Right renal pelvis (tissue), 4 donors: Measurements from ENCODE around the gene EIF1AD. TPM values are rescaled to one million over a fixed set of nuclear protein-coding genes. Genes with fewer than 3 reads are reported as not detected.
"Not testable (repeated sequence)": the region's sequence is repeated elsewhere in the genome, so short reads cannot be mapped to it uniquely, and the experiment has no call there.

Experiments
- DNase-seq, 4 donors: peaks; one replicate each; pipeline ENCODE4 v3.0.0-alpha.2; 2013; ENCODE audit warnings: low read depth in 4 of 4, low spot score in 3 of 4, missing footprints in 1 of 4
- polyA plus RNA-seq, 4 donors: library from polyadenylated mRNA; unstranded; fragments of 120-200 nt; gene quantifications; one replicate each; pipeline ENCODE4 v1.2.1, GENCODE V29; 2013; ENCODE audit not compliant: insufficient read length in 4 of 4

Gene EIF1AD
- polyA plus RNA-seq, 4 donors: 26.6 to 30.8 (median 28.4) TPM

DNA sequence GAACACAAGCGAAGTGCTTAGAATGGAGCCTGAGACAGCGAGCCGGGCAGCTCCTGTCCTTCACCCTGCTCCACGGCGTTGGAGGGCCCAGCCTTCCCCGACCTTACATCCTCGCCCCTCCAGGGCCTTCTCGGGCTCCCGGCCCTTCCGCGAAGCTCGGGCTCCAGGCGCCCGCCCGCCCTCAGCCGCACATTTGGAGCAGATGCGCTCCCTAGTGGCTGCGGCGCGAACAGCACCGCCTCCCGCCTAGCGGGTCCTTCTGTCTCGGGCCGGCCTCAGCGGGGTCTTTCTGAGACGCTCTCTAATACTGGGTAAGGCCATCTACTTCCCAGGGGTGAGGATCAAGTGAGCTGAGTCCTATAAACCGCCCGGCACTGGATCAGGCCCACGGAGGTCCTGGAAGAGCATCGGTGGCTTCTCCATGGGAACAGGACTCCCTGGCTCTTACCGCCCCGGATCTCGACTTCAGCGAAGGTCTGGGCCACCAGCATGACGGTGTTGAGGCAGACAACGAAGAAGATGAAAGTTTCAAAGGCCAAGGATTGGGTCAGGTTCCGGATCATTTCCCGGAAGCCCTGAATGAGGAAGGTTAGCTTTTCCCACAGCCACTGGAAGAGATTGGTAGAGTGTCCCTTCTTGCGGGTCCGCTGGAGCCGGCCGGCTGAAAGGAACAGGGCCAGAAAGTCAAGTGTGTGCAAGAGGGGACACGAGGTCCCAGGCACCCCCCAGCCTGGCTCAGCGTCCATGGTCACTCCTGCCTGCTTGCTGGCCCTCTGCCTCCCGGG, 20.6 kb upstream of the EIF1AD start:
- DNase-seq: peak in 3 of 4 donors; percentile 35 to 60 (median 36)

DNA sequence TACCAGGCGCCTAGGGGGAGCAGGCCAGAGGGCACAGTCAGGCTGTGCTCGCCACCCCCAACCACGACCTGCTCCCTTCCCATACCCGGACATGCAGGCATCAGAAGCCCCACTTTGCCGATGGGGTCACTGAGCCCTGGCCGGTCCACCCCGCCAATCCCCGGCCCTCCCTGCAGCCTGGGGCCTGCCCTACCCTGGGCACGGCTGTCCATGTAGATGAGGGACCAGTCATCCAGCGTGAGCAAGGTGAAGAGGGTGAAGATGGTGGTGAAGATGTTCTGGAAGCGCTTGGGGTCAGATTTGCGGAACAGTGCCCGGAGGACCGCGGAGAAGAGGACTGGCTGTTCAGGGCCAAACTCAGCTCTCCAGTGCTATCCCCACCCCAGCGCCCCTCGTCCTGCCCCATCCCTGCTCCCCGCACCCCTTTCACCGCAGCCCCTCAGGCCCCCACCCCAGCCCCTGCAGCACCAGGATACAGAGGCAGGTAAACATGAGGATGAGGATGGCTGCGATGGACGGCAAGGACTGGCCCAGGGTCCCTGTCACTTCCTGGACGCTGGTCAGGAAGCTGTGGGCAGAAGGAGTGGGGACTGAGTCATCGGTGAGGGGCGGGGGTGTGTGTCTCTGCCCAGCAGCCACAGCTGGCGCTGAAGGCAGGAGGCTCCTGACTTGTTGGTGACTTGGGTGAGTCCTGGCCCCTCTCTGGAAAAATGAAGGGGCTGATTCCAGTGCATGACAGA, 18.8 kb upstream of the EIF1AD start:
- DNase-seq: no peak

DNA sequence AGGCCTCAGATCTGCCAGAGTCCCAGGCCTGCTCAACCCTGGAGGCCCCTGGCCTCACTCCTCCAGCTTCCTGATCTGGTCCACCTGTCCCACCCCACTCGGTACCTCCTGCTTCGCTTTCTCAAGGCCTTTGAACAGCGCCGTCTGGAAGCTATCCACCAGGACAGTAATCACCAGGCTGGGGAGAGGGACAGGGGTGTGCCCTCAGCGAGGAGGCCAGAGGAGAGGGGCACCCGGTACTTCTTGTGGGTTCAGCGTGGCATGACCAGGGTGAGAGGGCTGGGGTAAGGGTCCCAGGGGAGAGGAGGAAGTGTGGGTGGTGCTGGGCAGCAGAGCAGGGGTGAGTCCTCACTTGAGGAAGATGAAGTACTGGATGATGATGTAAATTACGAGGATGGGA, 18.3 kb upstream of the EIF1AD start:
- DNase-seq: no peak

DNA sequence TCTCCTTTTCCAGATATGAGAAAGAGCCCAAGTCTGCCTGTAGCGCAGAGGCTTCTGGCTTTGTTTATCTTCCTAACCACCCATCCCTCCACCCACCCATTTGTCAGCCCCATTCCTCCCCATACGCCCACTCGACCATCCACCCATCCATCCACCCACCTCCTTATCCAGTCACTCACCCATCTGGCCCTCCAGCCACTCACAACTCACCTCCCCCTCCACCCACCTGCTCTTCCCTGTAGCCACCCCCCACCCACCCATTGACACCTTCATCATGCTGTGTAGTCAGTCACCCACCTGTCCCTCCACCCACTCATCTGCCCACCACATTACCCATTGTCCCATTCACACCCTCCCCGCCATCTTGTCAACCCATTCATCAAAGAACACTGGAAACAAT, 15.4 kb upstream of the EIF1AD start:
- no peak for DNase-seq

DNA sequence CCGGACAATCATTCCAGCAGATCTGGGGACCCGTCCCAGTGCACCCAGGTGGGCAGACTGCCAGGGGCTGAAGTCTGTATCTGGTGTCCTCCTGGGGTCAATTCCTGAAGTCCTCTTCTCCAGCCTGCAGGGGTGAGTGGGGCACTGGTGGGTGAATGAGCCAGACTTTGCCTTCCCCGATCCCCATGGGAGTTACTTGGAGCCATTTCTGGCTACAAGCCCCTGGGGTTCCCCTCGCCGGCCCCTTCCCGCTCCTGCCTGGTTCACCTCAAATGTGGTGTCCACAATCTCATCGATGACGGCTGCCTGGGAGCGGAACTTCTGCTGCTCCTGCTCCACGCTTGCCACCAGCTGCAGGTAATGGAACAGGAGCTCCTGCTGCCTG, 14.8 kb upstream of the EIF1AD start:
- DNase-seq: no peak

DNA sequence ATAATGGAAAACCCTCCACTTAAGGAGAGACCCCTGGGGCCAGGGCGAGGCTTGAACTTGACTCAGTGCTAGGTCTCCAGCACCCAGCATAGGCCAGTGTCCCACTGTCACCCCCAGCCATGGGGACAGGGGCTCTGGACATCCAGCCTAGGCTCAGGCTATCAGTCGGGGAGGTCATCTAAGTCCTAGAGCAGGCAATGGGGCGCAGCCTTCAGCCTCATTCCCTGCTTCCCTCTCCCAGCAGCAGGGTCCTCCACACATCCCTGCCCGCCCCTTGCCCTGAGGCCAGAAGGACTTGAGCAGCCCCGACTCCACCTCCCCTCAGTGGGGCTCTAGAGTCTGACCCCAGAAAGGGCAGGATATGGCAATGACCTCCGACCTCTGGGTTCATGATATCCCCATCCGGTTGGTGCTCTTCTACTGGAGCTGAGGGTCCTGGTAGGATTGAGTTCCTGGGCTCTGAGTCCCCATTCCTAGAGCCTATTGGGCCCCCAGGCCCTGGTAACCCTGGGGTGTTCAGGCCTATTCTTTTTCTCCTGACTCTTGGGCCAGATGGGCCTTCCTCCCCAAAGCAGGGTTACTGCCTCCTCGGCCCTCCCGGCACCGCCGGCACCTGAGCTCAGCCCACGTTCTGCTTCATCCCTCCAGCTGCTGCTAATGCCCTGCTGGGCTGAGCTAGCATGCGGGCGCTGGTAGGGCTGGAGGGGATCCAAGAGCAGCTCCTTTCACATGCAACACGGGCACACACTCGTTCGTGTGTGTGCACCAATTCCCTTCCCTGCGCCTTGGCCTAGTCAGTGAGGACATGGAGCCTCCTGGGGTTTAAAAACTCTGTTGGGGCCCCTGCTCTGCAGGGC, 14.2 kb upstream of the EIF1AD start:
- DNase-seq: no peak

DNA sequence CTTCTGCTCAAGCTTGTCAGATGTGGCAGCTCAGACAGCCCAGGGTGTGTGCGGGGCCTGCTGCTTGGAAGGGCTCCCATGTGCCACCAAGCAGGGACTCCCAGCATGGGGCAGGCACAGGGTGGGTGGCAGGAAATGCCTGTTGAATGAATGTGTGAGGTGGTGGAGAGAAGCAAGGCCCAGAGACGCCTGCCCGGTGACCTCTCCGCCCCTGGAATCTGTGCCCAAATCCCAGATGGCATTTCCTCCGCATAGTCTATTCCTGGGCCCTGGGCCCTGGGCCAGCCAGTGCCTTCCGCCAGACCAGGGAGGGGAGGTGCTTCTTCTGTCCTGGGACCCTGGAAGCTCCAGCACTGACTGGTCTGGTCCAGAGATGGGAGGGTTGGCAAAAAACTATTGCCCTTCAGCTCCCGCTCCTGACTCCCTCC, 13.5 kb upstream of the EIF1AD start:
- no peak for DNase-seq

DNA sequence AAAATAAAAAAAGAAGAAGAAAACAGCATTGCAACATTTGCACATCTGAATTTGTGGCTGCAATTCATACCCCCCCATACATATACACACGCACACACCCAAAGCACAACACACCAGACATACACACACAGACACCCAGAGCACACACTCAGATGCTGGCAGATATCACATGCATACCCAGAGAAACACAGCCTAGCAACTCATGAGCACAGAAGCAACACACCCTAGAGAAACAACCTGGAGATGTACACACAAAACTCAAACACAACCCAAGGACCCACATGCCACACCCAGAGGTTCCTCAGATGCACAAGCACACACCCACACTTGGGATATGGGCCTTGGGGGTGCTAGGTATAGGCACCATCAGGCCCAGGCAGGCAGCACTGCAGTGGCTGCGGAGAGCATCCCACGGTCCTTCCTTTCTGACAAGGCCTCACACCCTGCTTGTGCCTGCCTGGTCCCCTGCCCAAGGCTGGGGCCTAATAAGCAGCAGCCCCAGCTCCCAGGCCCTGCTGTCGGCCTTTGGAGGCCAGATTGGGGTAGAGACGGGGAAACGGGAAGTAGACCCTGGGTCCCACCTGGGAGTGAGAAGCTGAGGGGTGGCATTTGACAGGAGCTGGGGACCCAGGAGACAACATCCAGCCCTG, 13.0 kb upstream of the EIF1AD start:
- DNase-seq: no peak

DNA sequence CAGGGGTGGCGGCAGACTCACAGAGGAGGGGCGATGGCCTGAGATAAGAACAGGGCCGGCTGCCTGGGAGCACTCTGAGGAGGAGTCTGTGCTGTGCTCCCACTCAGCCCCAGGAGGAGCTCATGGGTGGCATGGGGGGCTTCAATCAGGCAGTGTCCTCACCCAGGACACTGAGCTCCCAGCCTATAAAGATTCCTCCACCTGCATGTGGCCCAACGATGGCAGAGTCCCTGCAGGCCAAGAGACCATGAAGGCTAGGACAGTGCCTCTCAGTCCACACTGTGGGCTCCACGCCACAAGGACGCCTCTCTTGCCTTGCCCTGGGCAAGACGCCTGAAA, 11.8 kb upstream of the EIF1AD start:
- DNase-seq: no peak

DNA sequence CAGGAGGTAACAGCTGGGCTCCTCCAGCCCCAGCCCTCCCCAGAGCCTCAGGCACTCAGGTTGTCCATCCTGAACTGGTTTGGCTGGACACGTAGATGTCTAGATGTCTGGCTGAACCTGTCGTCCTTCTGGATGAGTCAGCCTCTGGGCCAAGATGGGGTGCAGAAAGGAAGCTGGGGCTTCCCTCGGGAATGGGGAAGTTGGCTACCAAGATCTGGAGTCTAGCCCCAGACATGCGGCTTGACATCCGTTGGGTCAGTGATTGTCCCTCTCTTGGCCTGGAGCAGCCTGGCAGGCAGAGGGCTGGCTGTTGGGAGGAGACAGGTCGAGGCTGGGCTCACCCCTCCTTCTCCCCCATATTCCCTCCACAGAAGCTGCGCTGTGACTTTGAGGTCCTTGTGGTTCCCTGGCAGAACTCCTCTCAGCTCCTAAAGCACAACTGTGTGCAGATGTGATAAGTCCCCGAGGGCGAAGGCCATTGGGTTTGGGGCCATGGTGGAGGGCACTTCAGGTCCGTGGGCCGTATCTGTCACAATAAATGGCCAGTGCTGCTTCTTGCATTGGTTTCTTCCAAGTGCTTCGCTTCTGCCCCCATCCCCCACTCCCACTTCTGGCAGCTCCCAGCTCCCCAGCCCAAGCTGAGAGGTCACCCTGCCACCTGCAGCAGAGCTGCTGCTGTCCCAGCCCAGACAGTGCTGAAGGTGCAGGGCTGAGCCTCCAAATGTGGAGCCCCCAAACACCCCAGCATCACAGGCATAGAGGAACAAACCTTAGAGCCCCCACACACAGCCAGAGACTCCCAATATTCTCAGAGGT, 11.2 kb upstream of the EIF1AD start:
- DNase-seq: no peak

DNA sequence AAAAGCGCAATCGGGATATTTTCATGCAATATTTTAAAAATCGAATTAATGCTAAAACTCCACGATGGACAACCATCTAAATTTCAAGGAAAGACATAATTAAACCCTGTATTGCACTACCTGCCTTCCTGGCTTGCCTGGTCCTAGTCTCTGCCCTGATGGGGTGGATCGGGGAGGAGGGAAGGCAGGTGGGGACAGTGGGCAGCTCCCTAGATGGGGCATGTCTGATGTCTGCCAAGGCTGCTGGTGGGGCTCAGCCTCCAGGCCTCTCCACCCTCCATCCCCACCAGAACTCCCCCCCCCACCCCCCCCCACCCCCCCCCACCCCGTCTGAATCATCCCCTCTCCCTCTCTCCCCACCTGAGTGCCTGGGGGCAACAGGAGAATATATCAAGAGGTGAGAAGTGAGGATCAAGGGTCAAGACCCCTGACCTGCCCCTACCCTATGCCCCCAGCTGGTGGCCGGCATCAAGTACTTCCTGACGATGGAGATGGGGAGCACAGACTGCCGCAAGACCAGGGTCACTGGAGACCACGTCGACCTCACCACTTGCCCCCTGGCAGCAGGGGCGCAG, 10.5 kb upstream of the EIF1AD start:
- no peak for DNase-seq

DNA sequence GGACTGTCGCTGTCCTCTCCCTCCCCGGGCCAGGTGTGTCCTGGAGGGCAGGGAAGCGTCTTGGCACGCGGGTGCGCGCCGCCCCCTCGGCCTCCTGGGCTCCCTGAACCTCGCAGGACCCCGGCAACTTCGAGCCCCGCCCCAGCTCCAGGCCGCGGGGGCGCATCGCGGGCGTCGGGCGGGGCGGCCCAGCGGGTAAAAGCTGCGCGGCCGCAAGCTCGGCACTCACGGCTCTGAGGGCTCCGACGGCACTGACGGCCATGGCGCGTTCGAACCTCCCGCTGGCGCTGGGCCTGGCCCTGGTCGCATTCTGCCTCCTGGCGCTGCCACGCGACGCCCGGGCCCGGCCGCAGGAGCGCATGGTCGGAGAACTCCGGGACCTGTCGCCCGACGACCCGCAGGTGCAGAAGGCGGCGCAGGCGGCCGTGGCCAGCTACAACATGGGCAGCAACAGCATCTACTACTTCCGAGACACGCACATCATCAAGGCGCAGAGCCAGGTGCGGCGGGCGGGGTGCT, 9.9 kb upstream of the EIF1AD start, which contains the start of gene CST6:
CST6 (plus strand) TSS at position 224 of the 519 bp plus-strand sequence; CDS start at position 261, 37 bp downstream.
- DNase-seq: no peak

DNA sequence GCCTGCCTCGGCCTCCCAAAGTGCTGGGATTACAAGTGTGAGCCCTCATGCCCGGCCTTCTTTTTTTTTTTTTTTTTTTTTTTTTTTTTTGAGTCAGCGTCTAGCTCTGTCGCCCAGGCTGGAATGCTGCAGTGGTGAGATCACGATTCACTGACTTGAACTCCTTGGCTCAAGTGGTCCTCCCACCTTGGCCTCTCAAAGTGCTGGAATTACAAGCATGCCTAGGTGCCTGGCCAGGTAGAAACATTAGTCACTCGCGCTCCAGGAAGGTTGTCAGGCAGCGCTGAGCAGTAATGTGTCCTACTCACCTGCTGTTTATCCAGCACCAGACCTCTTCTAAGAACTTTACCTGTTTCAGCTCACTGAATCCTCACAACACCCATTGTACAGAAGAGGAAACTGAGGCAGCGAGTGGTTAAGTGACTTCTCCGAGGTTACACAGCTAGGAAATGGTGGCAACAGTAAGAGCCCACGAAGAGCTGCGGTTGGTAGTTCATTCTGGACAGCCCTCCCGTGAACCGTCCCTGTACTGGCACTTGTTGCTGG, 9.4 kb upstream of the EIF1AD start:
- DNase-seq: peak in 1 of 4 donors; percentile 8

DNA sequence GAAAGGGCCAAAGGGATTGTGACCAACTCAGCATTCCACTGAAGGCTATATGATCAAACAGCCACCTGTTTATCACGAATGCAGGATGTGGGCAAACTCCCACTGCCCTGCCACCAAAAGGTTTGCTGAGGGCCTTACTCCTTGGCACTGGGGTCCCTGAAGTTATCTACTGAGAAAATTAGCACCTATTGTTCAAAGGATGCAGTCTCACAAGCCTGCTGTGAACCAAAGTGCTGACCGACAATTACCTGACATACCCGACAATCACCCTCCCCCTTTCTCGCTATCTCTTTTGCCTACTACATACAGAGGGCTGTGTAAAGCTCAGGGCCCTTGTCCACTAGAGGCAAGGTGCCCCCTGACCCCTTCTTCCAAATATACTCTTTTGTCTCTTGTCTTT, 8.1 kb upstream of the EIF1AD start:
- DNase-seq: not testable (repeated sequence)

DNA sequence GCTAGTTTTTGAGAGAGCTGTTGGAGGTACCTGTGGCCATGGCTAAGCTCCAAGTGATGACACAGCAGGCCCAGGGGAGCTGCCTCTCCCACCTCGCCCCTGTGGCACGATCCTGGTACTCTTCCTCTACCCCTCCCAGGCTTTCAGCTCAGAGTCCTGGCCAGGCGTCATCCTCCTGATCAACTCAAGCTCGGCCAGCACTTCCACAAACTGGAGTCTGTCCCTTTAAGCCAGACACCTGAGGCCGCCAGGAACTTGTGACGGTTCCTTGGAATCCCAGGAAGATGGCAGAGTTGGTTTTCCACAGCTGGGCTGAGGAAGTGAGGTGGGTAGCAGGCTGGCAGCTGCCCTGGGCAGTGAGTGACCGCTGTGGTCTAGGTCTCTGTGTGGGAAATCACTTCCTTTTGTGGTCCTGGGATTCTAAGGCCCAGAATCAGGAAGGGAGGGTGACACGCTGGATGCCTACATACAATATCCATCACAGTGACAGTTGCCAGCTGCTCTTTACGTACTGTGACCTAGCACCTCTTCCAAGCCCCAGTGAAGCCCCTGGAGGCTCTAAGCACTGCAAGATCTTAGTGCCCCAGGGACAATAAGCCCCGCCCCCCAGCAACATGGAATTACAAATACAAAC, 6.6 kb upstream of the EIF1AD start:
- DNase-seq: no peak

DNA sequence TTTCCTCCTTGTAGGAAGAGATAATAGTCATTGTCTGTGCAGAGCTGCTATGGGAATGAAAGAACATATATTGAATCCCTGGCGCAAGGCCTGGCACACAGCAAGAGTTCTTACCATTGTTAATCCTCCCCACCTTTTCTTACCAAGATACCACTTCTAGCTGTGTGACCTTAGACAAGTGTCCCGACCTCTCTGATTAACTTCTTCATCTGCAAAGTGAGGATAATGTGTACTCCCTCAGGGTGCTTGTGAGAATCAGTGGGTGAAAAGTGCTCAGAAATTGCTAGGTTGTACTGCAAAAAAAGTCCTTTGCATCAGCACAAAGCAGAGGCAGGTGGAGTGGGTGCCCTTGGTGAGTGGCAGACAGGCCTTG, 6.1 kb upstream of the EIF1AD start:
- DNase-seq: no peak

DNA sequence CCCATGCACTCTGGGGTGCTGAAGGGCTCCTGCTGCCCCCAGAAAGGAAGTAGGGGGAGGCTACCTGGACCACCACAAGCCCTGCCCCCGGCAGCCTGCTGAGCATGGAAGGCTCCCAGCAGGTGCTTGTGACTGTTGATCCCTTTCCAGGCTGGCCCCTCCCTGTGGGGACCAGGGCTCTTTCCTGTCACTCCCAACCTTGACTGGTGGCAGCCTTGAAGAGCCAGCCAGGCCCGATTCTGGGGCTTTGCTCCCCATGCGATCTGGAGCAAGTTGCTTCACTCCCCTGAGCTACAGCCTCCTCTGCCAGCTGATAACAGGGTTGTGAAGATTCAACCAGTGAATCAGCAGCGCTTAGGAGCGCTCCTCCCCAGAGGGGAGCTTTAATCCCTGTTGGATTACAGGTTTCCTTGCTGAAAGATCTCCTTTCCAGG, 5.3 kb upstream of the EIF1AD start:
- no peak for DNase-seq

DNA sequence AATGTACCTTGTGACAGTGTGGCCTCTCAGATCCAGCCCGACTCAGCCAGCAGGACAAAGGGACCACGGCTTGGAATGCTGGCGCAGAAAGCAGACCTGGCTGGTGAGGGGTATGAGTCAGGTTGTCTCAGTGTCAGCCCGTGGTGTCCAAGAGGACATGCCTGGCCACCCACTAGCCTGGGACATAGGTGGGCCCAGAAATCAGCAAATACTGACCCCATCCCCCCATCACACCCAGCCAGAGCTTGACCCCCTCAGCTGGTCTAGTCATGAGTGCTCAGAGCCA, 4.9 kb upstream of the EIF1AD start:
- no peak for DNase-seq
